GM23338 (cell line): ENCODE data around the gene SARDH. TPM values are rescaled to one million over a fixed set of nuclear protein-coding genes. Genes with fewer than 3 reads are reported as not detected.

ENCODE experiments used
- ATAC-seq: fragments of 200-7000 bp; cut with Tn5 transposase; 3 replicates; pipeline ENCODE4 v1.9.1; 2020
- DNase-seq: peaks from one replicate; pipeline ENCODE4 v3.0.0-alpha.2; 2015; ENCODE audit warnings: low spot score
- H2AFZ ChIP-seq: fragments of 200-600 bp; sonication (generic); 2 replicates; pipeline ENCODE4 v1.8.0; 2016; ENCODE audit warnings: antibody characterized with exemption, mild to moderate bottlenecking, moderate library complexity
- H3F3A ChIP-seq: fragments of 200-600 bp; sonication (generic); replicated peaks from 2 replicates; pipeline ENCODE4 v1.8.0; 2017; ENCODE audit warnings: antibody characterized with exemption, mixed run types, low read depth
- H3K27ac ChIP-seq: fragments of 200-600 bp; sonication (generic); 2 replicates; pipeline ENCODE4 v1.6.1; 2016; ENCODE audit warnings: low read depth
- H3K27me3 ChIP-seq: fragments of 200-600 bp; sonication (generic); 2 replicates; pipeline ENCODE4 v1.8.0; 2016; ENCODE audit warnings: mild to moderate bottlenecking, mixed run types, moderate library complexity; ENCODE audit not compliant: insufficient read depth
- H3K36me3 ChIP-seq: fragments of 200-600 bp; sonication (generic); 2 replicates; pipeline ENCODE4 v1.8.0; 2016; ENCODE audit warnings: mild to moderate bottlenecking; ENCODE audit not compliant: insufficient read depth
- H3K4me1 ChIP-seq: fragments of 200-600 bp; sonication (generic); 2 replicates; pipeline ENCODE4 v1.8.0; 2016; ENCODE audit warnings: mild to moderate bottlenecking, moderate library complexity; ENCODE audit not compliant: insufficient read depth
- H3K4me2 ChIP-seq: fragments of 200-600 bp; sonication (generic); 2 replicates; pipeline ENCODE4 v1.7.1; 2017; ENCODE audit warnings: mixed run types
- H3K4me3 ChIP-seq: fragments of 200-600 bp; sonication (generic); 2 replicates; pipeline ENCODE4 v1.6.1; 2016; ENCODE audit warnings: mixed run types
- H3K79me2 ChIP-seq: fragments of 200-600 bp; sonication (generic); replicated peaks from 2 replicates; pipeline ENCODE4 v1.8.0; 2017; ENCODE audit warnings: mild to moderate bottlenecking; ENCODE audit not compliant: insufficient read depth
- H3K9me2 ChIP-seq: fragments of 200-600 bp; sonication (generic); 2 replicates; pipeline ENCODE4 v1.8.0; 2017; ENCODE audit not compliant: insufficient read depth
- H4K20me1 ChIP-seq: fragments of 200-600 bp; sonication (generic); replicated peaks from 2 replicates; pipeline ENCODE4 v1.8.0; 2017; ENCODE audit warnings: mild to moderate bottlenecking; ENCODE audit not compliant: insufficient read depth
- H3K27ac Mint-ChIP-seq: 2 replicates; pipeline ENCODE4 v1.8.0; 2020; ENCODE audit warnings: inconsistent platforms, mild to moderate bottlenecking, moderate library complexity, mixed read lengths
- H3K27me3 Mint-ChIP-seq: 3 replicates; pipeline ENCODE4 v1.8.0; 2022; ENCODE audit warnings: low read depth, mild to moderate bottlenecking, moderate library complexity, mixed read lengths, inconsistent platforms; ENCODE audit not compliant: insufficient read depth, poor library complexity
- H3K36me3 Mint-ChIP-seq: 3 replicates; pipeline ENCODE4 v1.8.0; 2021; ENCODE audit warnings: low read depth, mild to moderate bottlenecking, inconsistent platforms, moderate library complexity, mixed read lengths
- H3K4me1 Mint-ChIP-seq: 3 replicates; pipeline ENCODE4 v1.8.0; 2020; ENCODE audit warnings: mild to moderate bottlenecking, inconsistent platforms, mixed read lengths
- H3K4me3 Mint-ChIP-seq: 3 replicates; pipeline ENCODE4 v1.8.0; 2021; ENCODE audit warnings: moderate library complexity, mild to moderate bottlenecking, inconsistent platforms, mixed read lengths
- H3K9me3 Mint-ChIP-seq: 3 replicates; pipeline ENCODE4 v1.8.0; 2020; ENCODE audit warnings: moderate library complexity, mild to moderate bottlenecking, inconsistent platforms, mixed read lengths
- CTCF ChIP-seq, 2 experiments: fragments of 200-600 bp in 1 of 2; sonication (generic) in 1 of 2; conservative IDR thresholded peaks; 2 replicates each; pipeline versions ENCODE4 v1.5.1 to v1.6.1; 2016 to 2017; ENCODE audit warnings: antibody characterized with exemption in 2 of 2, low read depth in 2 of 2, mild to moderate bottlenecking in 2 of 2, moderate library complexity in 1 of 2
- EZH2 ChIP-seq: fragments of 200-600 bp; sonication (generic); IDR thresholded peaks from one replicate; pipeline ENCODE4 v1.8.0; 2017; ENCODE audit warnings: antibody characterized with exemption, mild to moderate bottlenecking, low read depth; ENCODE audit not compliant: unreplicated experiment
- EZH2phosphoT487 ChIP-seq: fragments of 200-600 bp; sonication (generic); IDR thresholded peaks from one replicate; pipeline ENCODE4 v1.8.1; 2018; ENCODE audit warnings: antibody characterized with exemption; ENCODE audit not compliant: unreplicated experiment
- JUNB ChIP-seq: IDR thresholded peaks from one replicate; pipeline ENCODE4 v1.6.1; 2016; ENCODE audit warnings: antibody characterized with exemption; ENCODE audit not compliant: unreplicated experiment
- NANOG ChIP-seq: IDR thresholded peaks from 2 replicates; pipeline ENCODE4 v1.6.1; 2016; ENCODE audit warnings: antibody characterized with exemption, borderline replicate concordance
- POLR2AphosphoS5 ChIP-seq: IDR thresholded peaks from 2 replicates; pipeline ENCODE4 v1.6.1; 2016; ENCODE audit warnings: antibody characterized with exemption, low read depth
- STAT1 ChIP-seq: IDR thresholded peaks from one replicate; pipeline ENCODE4 v1.6.1; 2016; ENCODE audit warnings: antibody characterized with exemption; ENCODE audit not compliant: unreplicated experiment
- ZNF114 ChIP-seq: fragments of 250-450 bp; sonication (Bioruptor Pico); IDR thresholded peaks from 2 replicates; pipeline ENCODE4 v1.5.0; 2020; ENCODE audit warnings: mild to moderate bottlenecking, moderate library complexity
- ZNF331 ChIP-seq: fragments of 250-450 bp; sonication (Bioruptor Pico); IDR thresholded peaks from 2 replicates; pipeline ENCODE4 v1.5.0; 2020; ENCODE audit warnings: low read depth, mild to moderate bottlenecking, moderate library complexity
- ZNF462 ChIP-seq: fragments of 250-450 bp; sonication (Bioruptor Pico); IDR thresholded peaks from 2 replicates; pipeline ENCODE4 v1.5.0; 2020; ENCODE audit warnings: mild to moderate bottlenecking, moderate library complexity
- polyA plus RNA-seq: library from polyadenylated mRNA; unstranded; fragments of >200 nt; fragmentation: Nextera tagmentation; extraction: Ambion mirVana; gene quantifications from 2 replicates; pipeline ENCODE4 v1.2.1, GENCODE V29; 2016
- total RNA-seq: library from RNA; depleted of rRNA; stranded (reverse); fragments of >200 nt; shearing (Covaris generic); gene quantifications from 2 replicates; pipeline ENCODE4 v1.2.3, GENCODE V29; 2014

SARDH gene
- total and polyA plus RNA-seq, 2 experiments from 2014 or later = 2.8 to 10.4 TPM

- Histone ChIP-seq H3K27ac (no peak overlapping the region), H3K9me2 (no peaks in the 10 kb centered on the region), H3K4me3 (no peak overlapping the region), H3K4me1 (no peaks in the 10 kb centered on the region), H3K4me2 (no peak overlapping the region), H4K20me1 (no peaks in the 10 kb centered on the region), H3F3A (no peaks in the 10 kb centered on the region), H3K27me3 (no peaks in the 10 kb centered on the region), H2AFZ (no peak overlapping the region), H3K36me3 (no peaks in the 10 kb centered on the region), H3K79me2 (no peaks in the 10 kb centered on the region)
- Mint-ChIP-seq H3K27me3 (peaks cover 1% of the 10 kb centered on the region), H3K4me1 (peaks cover 3% of the 10 kb centered on the region; the same call in 2 of the 3 replicates), H3K36me3 (no peaks in the 10 kb centered on the region), H3K27ac (no peak overlapping the region), H3K4me3 (no peak overlapping the region), H3K9me3 (no peaks in the 10 kb centered on the region)
- TF ChIP-seq ZNF331 (CRISPR knock-in tag) (no peak), CTCF (conservative IDR thresholded peaks at IDR 0.05; ENCODE audit: low read depth in 2 of 2) (no peak), ZNF114 (no peak), EZH2 (no peak), EZH2phosphoT487 (no peak), POLR2AphosphoS5 (no peak), STAT1 (no peak), JUNB (no peak), ZNF462 (CRISPR knock-in tag) (no peak), NANOG (no peak)
- DNase-seq (no peak), ATAC-seq (no peak)
These were observed 89.0 kb downstream of the SARDH start for GRCh38 chr9:133649194-133649593.
